HG03378 (cell line): ENCODE results near the gene PRKCQ.

Source experiments
- ATAC-seq: cut with Tn5 transposase; IDR thresholded peaks from one replicate; pipeline ENCODE4 v1.9.1; 2021; ENCODE audit warnings: mild to moderate bottlenecking, moderate library complexity; ENCODE audit not compliant: unreplicated experiment

Gene PRKCQ

GRCh38 chr10:6569259-6569658, 10.8 kb downstream of the PRKCQ start:
- ATAC-seq, result no peak

GRCh38 chr10:6567884-6568283, 12.2 kb downstream of the PRKCQ start:
- ATAC-seq, result no peak

- no peak for ATAC-seq
Observed at GRCh38 chr10:6567203-6567703, 12.8 kb downstream of the PRKCQ start.

GRCh38 chr10:6565588-6565987, 14.5 kb downstream of the PRKCQ start:
- no peak for ATAC-seq

- no peak for ATAC-seq
Observed at GRCh38 chr10:6564367-6564766, 15.7 kb downstream of the PRKCQ start.

- no peak for ATAC-seq
Observed at GRCh38 chr10:6563731-6564130, 16.3 kb downstream of the PRKCQ start.

GRCh38 chr10:6563075-6563474, 17.0 kb downstream of the PRKCQ start:
- ATAC-seq, result no peak

- ATAC-seq, result no peak
Observed at GRCh38 chr10:6562221-6562620, 17.9 kb downstream of the PRKCQ start.

GRCh38 chr10:6561552-6561951, 18.5 kb downstream of the PRKCQ start:
- no peak for ATAC-seq

GRCh38 chr10:6558759-6559461, 21.2 kb downstream of the PRKCQ start:
- no peak for ATAC-seq

GRCh38 chr10:6558272-6558671, 21.8 kb downstream of the PRKCQ start:
- no peak for ATAC-seq

- ATAC-seq, result no peak
Observed at GRCh38 chr10:6553937-6554336, 26.1 kb downstream of the PRKCQ start.

- no peak for ATAC-seq
Observed at GRCh38 chr10:6543431-6544005, 36.6 kb downstream of the PRKCQ start.

GRCh38 chr10:6542999-6543430, 37.1 kb downstream of the PRKCQ start:
- no peak for ATAC-seq

GRCh38 chr10:6539833-6540232, 40.2 kb downstream of the PRKCQ start:
- ATAC-seq, result no peak

GRCh38 chr10:6537770-6538169, 42.3 kb downstream of the PRKCQ start:
- no peak for ATAC-seq

GRCh38 chr10:6536102-6536501, 44.0 kb downstream of the PRKCQ start:
- no peak for ATAC-seq

GRCh38 chr10:6535156-6535764, 44.8 kb downstream of the PRKCQ start:
- ATAC-seq, result no peak

- no peak for ATAC-seq
Observed at GRCh38 chr10:6532321-6532720, 47.8 kb downstream of the PRKCQ start.

GRCh38 chr10:6530966-6531365, 49.1 kb downstream of the PRKCQ start:
- ATAC-seq, result no peak

GRCh38 chr10:6530211-6530840, 49.8 kb downstream of the PRKCQ start:
- no peak for ATAC-seq
